GM10266 (cell line): ENCODE measurements around the gene ARRB1.

Experiments
- DNase-seq: peaks from one replicate; pipeline ENCODE4 v3.0.0; 2012; ENCODE audit errors: extremely low spot score
- TF ChIP-seq, protein P1 (sequence below): IDR thresholded peaks from 2 replicates; pipeline ENCODE4 v1.5.1; 2012; ENCODE audit warnings: mild to moderate bottlenecking, low read depth; ENCODE audit not compliant: control insufficient read depth, insufficient read depth; ENCODE audit errors: missing control alignments

ARRB1 gene

DNA sequence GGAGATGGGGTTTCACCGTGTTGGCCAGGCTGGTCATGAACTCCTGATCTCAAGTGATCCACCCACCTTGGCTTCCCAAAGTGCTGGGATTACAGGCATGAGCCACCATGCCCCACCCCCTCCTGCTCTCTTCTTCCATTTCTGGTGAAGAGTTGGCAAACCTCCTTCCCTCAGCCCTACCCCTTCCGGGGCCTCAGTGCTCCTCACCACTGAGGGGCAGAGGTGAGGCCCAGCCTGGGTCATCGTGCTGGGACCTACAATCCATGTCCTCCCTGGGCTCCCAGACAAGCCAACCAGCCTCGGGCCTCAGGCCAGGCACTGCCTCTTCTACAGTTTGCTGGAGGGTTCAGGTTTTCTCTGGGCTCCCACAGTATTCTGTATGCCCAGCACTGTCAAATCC is 125.7 kb downstream of the ARRB1 start:
- DNase-seq: no peak
- TF ChIP-seq, protein P1, sequence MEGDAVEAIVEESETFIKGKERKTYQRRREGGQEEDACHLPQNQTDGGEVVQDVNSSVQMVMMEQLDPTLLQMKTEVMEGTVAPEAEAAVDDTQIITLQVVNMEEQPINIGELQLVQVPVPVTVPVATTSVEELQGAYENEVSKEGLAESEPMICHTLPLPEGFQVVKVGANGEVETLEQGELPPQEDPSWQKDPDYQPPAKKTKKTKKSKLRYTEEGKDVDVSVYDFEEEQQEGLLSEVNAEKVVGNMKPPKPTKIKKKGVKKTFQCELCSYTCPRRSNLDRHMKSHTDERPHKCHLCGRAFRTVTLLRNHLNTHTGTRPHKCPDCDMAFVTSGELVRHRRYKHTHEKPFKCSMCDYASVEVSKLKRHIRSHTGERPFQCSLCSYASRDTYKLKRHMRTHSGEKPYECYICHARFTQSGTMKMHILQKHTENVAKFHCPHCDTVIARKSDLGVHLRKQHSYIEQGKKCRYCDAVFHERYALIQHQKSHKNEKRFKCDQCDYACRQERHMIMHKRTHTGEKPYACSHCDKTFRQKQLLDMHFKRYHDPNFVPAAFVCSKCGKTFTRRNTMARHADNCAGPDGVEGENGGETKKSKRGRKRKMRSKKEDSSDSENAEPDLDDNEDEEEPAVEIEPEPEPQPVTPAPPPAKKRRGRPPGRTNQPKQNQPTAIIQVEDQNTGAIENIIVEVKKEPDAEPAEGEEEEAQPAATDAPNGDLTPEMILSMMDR: no peak

DNA sequence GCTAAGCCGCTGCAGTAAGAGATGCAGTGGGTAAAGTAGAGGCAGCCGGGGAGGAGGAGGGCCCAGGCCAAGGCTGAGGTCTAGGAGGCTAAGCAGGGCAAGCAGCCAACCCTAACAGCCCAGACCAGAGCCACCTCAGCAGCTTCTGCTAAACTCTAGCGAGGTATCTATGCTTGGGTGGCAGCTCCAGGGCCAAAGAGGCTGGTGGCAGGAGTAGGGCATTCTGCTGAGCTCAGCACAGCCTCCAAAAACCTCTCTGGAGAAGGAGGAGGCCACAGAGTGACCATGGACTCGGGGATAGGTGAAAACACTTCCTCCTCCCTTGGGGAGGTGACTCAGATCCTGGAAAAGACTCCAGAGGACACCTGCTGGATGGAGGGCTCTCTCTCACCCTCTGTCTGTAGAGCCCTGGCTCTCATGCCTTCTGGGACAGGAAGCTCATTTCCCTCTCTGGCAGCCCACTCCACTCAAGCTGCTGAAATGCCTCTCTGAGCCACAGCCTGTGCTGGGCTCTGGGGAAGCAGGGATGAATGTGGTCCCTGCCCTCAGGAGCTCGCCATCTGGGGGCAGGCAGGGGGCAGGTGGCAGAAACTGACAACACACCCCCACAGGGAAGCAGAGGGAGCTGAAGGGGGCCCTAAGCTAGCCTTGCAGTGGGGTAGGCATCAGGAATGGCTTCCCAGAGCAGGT is 127.4 kb downstream of the ARRB1 start:
- no peak for DNase-seq
- TF ChIP-seq, protein P1: no peak

DNA sequence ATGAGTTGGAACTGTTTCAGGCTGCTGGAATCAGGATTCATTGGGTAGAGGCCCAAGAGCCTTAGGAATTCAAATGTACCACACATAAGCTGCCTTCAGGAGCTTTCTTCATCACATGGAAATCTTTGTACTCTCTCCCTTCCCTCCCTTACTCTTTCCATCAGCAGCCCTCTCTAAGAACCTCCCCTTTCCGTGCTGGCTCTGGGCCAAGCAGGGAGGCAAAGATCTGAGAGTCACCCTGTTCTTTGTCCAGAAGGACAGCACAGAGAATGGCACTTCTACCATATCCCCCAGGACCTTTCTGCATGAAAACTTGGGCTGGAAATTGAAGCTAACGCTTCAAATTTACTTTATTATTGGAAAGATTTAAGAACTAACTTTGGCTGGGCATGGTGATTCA is 131.6 kb downstream of the ARRB1 start:
- DNase-seq: no peak
- TF ChIP-seq, protein P1: no peak

DNA sequence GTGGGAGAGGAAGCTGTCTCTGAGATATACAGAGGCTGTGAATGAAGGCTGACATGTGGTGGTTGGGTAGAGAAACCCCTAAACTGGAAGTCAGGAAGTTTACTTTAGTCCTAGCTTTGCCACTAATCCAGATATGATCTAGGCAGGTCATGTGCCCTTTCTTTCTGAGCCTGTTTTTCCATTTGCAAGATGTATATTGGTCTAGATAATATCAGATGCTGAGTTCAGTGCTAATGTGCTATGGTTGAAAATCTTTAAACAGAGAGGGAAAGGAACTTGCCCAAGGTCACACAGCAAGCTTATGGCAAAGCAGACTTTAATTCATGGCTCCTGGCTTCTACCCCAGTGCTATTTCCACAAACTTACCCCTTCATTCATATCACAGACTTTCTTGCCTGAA is 136.6 kb downstream of the ARRB1 start:
- TF ChIP-seq, protein P1: no peak
- no peak for DNase-seq

DNA sequence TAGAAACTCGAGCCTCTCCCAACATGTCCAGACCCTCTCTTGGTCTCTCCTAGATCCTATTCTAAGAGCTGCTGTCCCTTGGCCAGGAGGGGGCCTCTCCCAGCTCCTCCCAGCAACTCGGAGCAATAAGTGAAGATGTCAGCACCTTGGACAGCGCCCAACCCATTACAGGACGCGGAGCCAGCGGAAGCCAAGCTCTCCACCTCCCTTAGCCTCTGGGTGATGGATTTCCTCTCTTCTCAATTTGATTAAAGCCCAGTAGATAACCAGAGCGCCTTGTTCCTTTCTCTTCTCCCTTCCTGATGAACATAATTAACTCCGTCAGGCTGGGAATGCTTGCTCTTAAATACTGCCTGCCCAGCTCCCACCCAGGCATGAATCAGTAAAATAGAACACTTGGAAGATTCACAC is 137.0 kb downstream of the ARRB1 start:
- TF ChIP-seq, protein P1: no peak
- peak; percentile 65 for DNase-seq
